ENCODE data around the gene BZW2.

Gene BZW2

GRCh38 chr7:16708980-16709379 is 63.0 kb downstream of the BZW2 start:
- H3K4me3 ChIP-seq (ENCODE audit: low read depth, low read length), result no peak overlapping the region
- peak overlapping the region; percentile 95 for H3K27ac ChIP-seq
- no peak for TF ChIP-seq CTCF (IDR thresholded peaks at IDR 0.05; ENCODE audit: low read depth, low read length, missing control alignments)
- peak; percentile 99 for DNase-seq
- peaks cover 16% of the 10 kb centered on the region for H3K36me3 ChIP-seq (replicated peaks)
- in situ Hi-C loops (cut with HindIII; ENCODE audit: low pct_ligation_motif_present, low sequenced_read_pairs), result no loop called here
- no peaks in the 10 kb centered on the region for H3K27me3 ChIP-seq (replicated peaks)

- no peak overlapping the region for H3K4me3 ChIP-seq (ENCODE audit: low read depth, low read length)
- no peak overlapping the region for H3K27ac ChIP-seq
- TF ChIP-seq CTCF (IDR thresholded peaks at IDR 0.05; ENCODE audit: low read depth, low read length, missing control alignments), result no peak
- H3K36me3 ChIP-seq (replicated peaks), result peaks cover 11% of the 10 kb centered on the region
- H3K27me3 ChIP-seq (replicated peaks), result no peaks in the 10 kb centered on the region
- in situ Hi-C loops (cut with HindIII; ENCODE audit: low pct_ligation_motif_present, low sequenced_read_pairs), result no loop called here
- DNase-seq, result no peak
Observed at GRCh38 chr7:16710651-16711050, 64.7 kb downstream of the BZW2 start.

- no peak overlapping the region for H3K4me3 ChIP-seq (ENCODE audit: low read depth, low read length)
- no peaks in the 10 kb centered on the region for H3K27me3 ChIP-seq (replicated peaks)
- no peak for DNase-seq
- in situ Hi-C loops (cut with HindIII; ENCODE audit: low pct_ligation_motif_present, low sequenced_read_pairs), result no loop called here
- H3K36me3 ChIP-seq (replicated peaks), result peaks cover 4% of the 10 kb centered on the region
- no peak for TF ChIP-seq CTCF (IDR thresholded peaks at IDR 0.05; ENCODE audit: low read depth, low read length, missing control alignments)
- no peak overlapping the region for H3K27ac ChIP-seq
Observed at GRCh38 chr7:16711730-16712129, 65.7 kb downstream of the BZW2 start.

- TF ChIP-seq CTCF (IDR thresholded peaks at IDR 0.05; ENCODE audit: low read depth, low read length, missing control alignments), result no peak
- no peaks in the 10 kb centered on the region for H3K36me3 ChIP-seq (replicated peaks)
- DNase-seq, result no peak
- in situ Hi-C loops (cut with HindIII; ENCODE audit: low pct_ligation_motif_present, low sequenced_read_pairs), result no loop called here
- no peak overlapping the region for H3K27ac ChIP-seq
- H3K4me3 ChIP-seq (ENCODE audit: low read depth, low read length), result no peak overlapping the region
- no peaks in the 10 kb centered on the region for H3K27me3 ChIP-seq (replicated peaks)
Observed at GRCh38 chr7:16712916-16713315, 66.9 kb downstream of the BZW2 start.

- TF ChIP-seq CTCF (IDR thresholded peaks at IDR 0.05; ENCODE audit: low read depth, low read length, missing control alignments), result no peak
- no peak for DNase-seq
- in situ Hi-C loops (cut with HindIII; ENCODE audit: low pct_ligation_motif_present, low sequenced_read_pairs), result no loop called here
- H3K4me3 ChIP-seq (ENCODE audit: low read depth, low read length), result no peak overlapping the region
- H3K27me3 ChIP-seq (replicated peaks), result no peaks in the 10 kb centered on the region
- H3K27ac ChIP-seq, result no peak overlapping the region
- no peaks in the 10 kb centered on the region for H3K36me3 ChIP-seq (replicated peaks)
Observed at GRCh38 chr7:16715928-16716327, 69.9 kb downstream of the BZW2 start.

GRCh38 chr7:16718111-16718656 is 72.2 kb downstream of the BZW2 start:
- Histone ChIP-seq H3K36me3 (replicated peaks) (no peaks in the 10 kb centered on the region), H3K27ac (no peak overlapping the region), H3K27me3 (replicated peaks) (no peaks in the 10 kb centered on the region), H3K4me3 (ENCODE audit: low read depth, low read length) (no peak overlapping the region)
- in situ Hi-C loops (cut with HindIII; ENCODE audit: low pct_ligation_motif_present, low sequenced_read_pairs), result no loop called here
- no peak for TF ChIP-seq CTCF (IDR thresholded peaks at IDR 0.05; ENCODE audit: low read depth, low read length, missing control alignments)
- DNase-seq, result no peak
